ENCODE data around the gene SPIN1. TPM values are rescaled to one million over a fixed set of nuclear protein-coding genes. Genes with fewer than 3 reads are reported as not detected.

The SPIN1 gene
- total RNA-seq = 58.8 and 62.8 TPM in 2 replicates

GRCh38 chr9:88388203-88388885 lies at the start of gene SPIN1:
SPIN1 (plus strand) TSS chr9:88388444; CDS start chr9:88426540, 38,096 bp downstream.

Other genes starting within 250 kb of the SPIN1 start
- not detected in 2 replicates for gene SPATA31C2, start 250.0 kb upstream of the SPIN1 start, total RNA-seq
- gene NXNL2, start 146.7 kb downstream of the SPIN1 start, total RNA-seq = not detected in 2 replicates

Measured in vein endothelial cell (primary cell).